ENCODE data around the gene MACROD1. TPM values are rescaled to one million over a fixed set of nuclear protein-coding genes. Genes with fewer than 3 reads are reported as not detected.

MACROD1 gene
- total and polyA plus RNA-seq, 10 donors = 5.1 to 20.3 (median 7.8) TPM

GRCh38 chr11:64146036-64146955 lies 19.6 kb downstream of the MACROD1 start:
- H3K27ac ChIP-seq = no peak overlapping the region
- no peak overlapping the region for H3K4me3 ChIP-seq
- H3K9me3 ChIP-seq = no peaks in the 10 kb centered on the region
- peaks cover 3 to 63% (median 28%) of the 10 kb centered on the region in 6 donors for H3K4me1 ChIP-seq
- TF ChIP-seq CTCF (IDR thresholded peaks at IDR 0.05 in 8 of 11, conservative IDR thresholded peaks at IDR 0.05 in 3 of 11) (peak; percentile 20 to 86 (median 63)), POLR2AphosphoS5 (IDR thresholded peaks at IDR 0.05) (no peak), POLR2A (IDR thresholded peaks at IDR 0.05) (no peak)
- no peaks in the 10 kb centered on the region for H3K27me3 ChIP-seq (replicated peaks in 1 of 7)
- 62 to 79% (median 64%) methylated on average over 19 to 22 of the region's 22 CpGs for WGBS, 5 donors
- H3K36me3 ChIP-seq = no peaks in the 10 kb centered on the region
- peak; percentile 87 for DNase-seq
- intact Hi-C loops (cut with DNase I; ENCODE audit: low total_unique reads) = loop anchor here (5.0 kb wide), 1 partner anchor 309 kb away; the partner anchor contains the start of gene MARK2

GRCh38 chr11:64144587-64145472 lies 21.1 kb downstream of the MACROD1 start:
- H3K27ac ChIP-seq = no peak overlapping the region
- no peak for DNase-seq
- 91 to 95% (median 94%) methylated on average over 20 to 41 of the region's 41 CpGs for WGBS, 5 donors
- H3K36me3 ChIP-seq = no peaks in the 10 kb centered on the region
- no peak overlapping the region for H3K4me3 ChIP-seq
- H3K9me3 ChIP-seq = no peaks in the 10 kb centered on the region
- H3K27me3 ChIP-seq (replicated peaks in 1 of 7) = no peaks in the 10 kb centered on the region
- intact Hi-C loops (cut with DNase I; ENCODE audit: low total_unique reads) = loop anchor here (5.0 kb wide), 1 partner anchor 308 kb away; the partner anchor contains the start of gene MARK2
- peaks cover 3 to 52% (median 21%) of the 10 kb centered on the region in 6 donors for H3K4me1 ChIP-seq
- TF ChIP-seq POLR2A (IDR thresholded peaks at IDR 0.05) (no peak), POLR2AphosphoS5 (IDR thresholded peaks at IDR 0.05) (no peak), CTCF (IDR thresholded peaks at IDR 0.05 in 8 of 11, conservative IDR thresholded peaks at IDR 0.05 in 3 of 11) (no peak)

GRCh38 chr11:64141081-64141783 lies 24.7 kb downstream of the MACROD1 start:
- no peak overlapping the region for H3K4me3 ChIP-seq
- H3K4me1 ChIP-seq = peaks cover 0 to 29% (median 7%) of the 10 kb centered on the region in 6 donors
- TF ChIP-seq POLR2A (IDR thresholded peaks at IDR 0.05) (no peak), POLR2AphosphoS5 (IDR thresholded peaks at IDR 0.05) (no peak), CTCF (IDR thresholded peaks at IDR 0.05 in 8 of 11, conservative IDR thresholded peaks at IDR 0.05 in 3 of 11) (no peak)
- no peaks in the 10 kb centered on the region for H3K27me3 ChIP-seq (replicated peaks in 1 of 7)
- no peak for DNase-seq
- H3K27ac ChIP-seq = no peak overlapping the region
- no peaks in the 10 kb centered on the region for H3K36me3 ChIP-seq
- H3K9me3 ChIP-seq = no peaks in the 10 kb centered on the region
- intact Hi-C loops (cut with DNase I; ENCODE audit: low total_unique reads) = no loop called here
- 70 to 86% (median 81%) methylated on average over 18 to 21 of the region's 21 CpGs for WGBS, 5 donors

All from spleen (tissue), 11 donors.